GM12864 (cell line): ENCODE results near the gene TMEM200A.

ENCODE experiments used
- DNase-seq: peaks from one replicate; pipeline ENCODE4 v3.0.0-alpha.2; 2011; ENCODE audit warnings: low read depth
- H3K4me3 ChIP-seq: 2 replicates; pipeline ENCODE4 v1.5.1; 2011; ENCODE audit warnings: mild to moderate bottlenecking, low read depth, low read length, control low read depth
- TF ChIP-seq, protein P1 (sequence below): IDR thresholded peaks from 2 replicates; pipeline ENCODE4 v1.5.1; 2011; ENCODE audit warnings: low read depth, mild to moderate bottlenecking, moderate library complexity, low read length, control low read depth, inconsistent platforms; ENCODE audit errors: missing control alignments

Gene TMEM200A

GRCh38 chr6:130470766-130471165, 104.9 kb downstream of the TMEM200A start:
- DNase-seq = no peak
- TF ChIP-seq, protein P1, sequence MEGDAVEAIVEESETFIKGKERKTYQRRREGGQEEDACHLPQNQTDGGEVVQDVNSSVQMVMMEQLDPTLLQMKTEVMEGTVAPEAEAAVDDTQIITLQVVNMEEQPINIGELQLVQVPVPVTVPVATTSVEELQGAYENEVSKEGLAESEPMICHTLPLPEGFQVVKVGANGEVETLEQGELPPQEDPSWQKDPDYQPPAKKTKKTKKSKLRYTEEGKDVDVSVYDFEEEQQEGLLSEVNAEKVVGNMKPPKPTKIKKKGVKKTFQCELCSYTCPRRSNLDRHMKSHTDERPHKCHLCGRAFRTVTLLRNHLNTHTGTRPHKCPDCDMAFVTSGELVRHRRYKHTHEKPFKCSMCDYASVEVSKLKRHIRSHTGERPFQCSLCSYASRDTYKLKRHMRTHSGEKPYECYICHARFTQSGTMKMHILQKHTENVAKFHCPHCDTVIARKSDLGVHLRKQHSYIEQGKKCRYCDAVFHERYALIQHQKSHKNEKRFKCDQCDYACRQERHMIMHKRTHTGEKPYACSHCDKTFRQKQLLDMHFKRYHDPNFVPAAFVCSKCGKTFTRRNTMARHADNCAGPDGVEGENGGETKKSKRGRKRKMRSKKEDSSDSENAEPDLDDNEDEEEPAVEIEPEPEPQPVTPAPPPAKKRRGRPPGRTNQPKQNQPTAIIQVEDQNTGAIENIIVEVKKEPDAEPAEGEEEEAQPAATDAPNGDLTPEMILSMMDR = no peak
- no peak overlapping the region for H3K4me3 ChIP-seq

DNA sequence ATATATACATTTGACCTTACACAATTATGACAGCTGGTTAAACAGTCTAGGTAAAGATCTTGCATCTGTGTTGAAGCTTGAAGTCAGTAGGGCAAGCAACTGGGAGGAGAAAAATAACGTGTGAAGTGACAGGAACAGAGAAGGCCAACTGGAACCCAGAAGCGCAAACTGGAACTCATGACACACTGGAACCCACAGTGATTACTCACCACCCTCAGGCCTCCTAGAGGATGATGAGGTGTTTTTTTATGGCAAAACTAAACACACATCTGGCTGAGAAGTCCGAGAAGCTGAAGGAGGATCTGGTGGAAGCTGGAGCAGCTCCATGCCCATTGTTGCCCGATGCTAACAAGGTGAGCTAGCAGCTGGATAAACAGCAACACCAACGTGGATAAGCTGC, 108.1 kb downstream of the TMEM200A start:
- TF ChIP-seq, protein P1 = no peak
- DNase-seq = no peak
- no peak overlapping the region for H3K4me3 ChIP-seq

DNA sequence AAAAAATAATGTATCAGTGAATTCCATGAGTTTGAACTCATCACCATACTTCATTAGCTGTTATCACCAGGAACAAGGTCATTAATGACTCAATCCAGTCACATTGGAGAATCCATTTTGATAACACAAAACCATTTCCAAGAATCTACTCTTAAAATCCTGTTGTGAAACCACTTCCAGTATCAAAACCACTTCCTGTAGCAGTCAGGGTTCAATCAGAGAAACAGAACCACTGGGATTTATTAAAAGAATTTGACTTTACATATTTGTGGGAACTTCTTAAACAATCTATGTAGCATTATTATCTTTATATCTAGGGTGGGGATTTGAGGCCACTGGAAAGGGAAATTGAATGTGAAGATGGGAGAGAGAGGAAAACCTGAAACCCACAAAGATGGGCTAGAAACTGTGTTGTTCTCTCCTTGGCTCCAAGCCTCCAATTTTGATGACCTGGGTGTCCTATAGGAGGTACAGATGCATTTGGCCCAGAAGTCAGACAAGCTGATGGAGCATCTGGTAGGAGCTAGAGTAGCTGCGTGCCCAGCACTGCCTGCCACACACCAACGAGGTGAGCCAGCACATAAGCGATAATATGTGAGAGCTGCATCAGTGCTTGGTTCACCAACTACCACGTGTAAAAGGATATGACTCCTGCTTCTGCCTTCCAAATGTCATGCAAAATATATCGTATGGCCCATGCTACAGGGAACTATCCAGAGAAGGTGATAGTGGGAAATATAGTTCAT, 117.0 kb downstream of the TMEM200A start:
- no peak overlapping the region for H3K4me3 ChIP-seq
- DNase-seq = no peak
- TF ChIP-seq, protein P1 = no peak

GRCh38 chr6:130485870-130486269, 120.1 kb downstream of the TMEM200A start:
- no peak overlapping the region for H3K4me3 ChIP-seq
- DNase-seq = no peak
- TF ChIP-seq, protein P1 = no peak

GRCh38 chr6:130486417-130486816, 120.6 kb downstream of the TMEM200A start:
- DNase-seq = no peak
- TF ChIP-seq, protein P1 = no peak
- no peak overlapping the region for H3K4me3 ChIP-seq

- no peak for DNase-seq
- TF ChIP-seq, protein P1 = no peak
- no peak overlapping the region for H3K4me3 ChIP-seq
These were observed 123.7 kb downstream of the TMEM200A start for GRCh38 chr6:130489514-130489913.
